Panc1 (cell line): ENCODE results near the gene RALGPS1. TPM values are rescaled to one million over a fixed set of nuclear protein-coding genes. Genes with fewer than 3 reads are reported as not detected.

ENCODE experiments used
- ATAC-seq: fragments of 200-7000 bp; cut with Tn5 transposase; 2 replicates; pipeline ENCODE4 v1.9.1; 2020; ENCODE audit warnings: mild to moderate bottlenecking, moderate library complexity
- BruUV-seq: library from RNA; stranded (reverse); fragments of 400-500 nt; replicated peaks from 2 replicates; lab custom pipeline; 2021; lab: Mats Ljungman, UMichigan
- CTCF ChIA-PET: fragments of 300-600 bp; sonication (Branson Sonifier 250); formaldehyde crosslinking; loops from one replicate; lab custom pipeline; 2022; ENCODE audit warnings: antibody characterized with exemption; lab: Charles Lee
- POLR2A ChIA-PET: fragments of 300-600 bp; sonication (Branson Sonifier 250); formaldehyde crosslinking; loops from one replicate; lab custom pipeline; 2022; ENCODE audit warnings: antibody characterized with exemption; lab: Charles Lee
- DNase-seq: peaks from one replicate; pipeline ENCODE4 v3.0.0-alpha.2; 2010; ENCODE audit warnings: low read depth, low spot score
- H3K27ac ChIP-seq: 2 replicates; pipeline ENCODE4 v1.5.1; 2011; ENCODE audit warnings: mild to moderate bottlenecking, low read length, inconsistent platforms
- H3K27me3 ChIP-seq: fragments of 200-500 bp; sonication (Bioruptor generic); 2 replicates; pipeline ENCODE4 v1.6.0; 2014; ENCODE audit warnings: low read length, inconsistent platforms; ENCODE audit not compliant: control insufficient read depth, insufficient read depth
- H3K36me3 ChIP-seq: fragments of 200-500 bp; sonication (Bioruptor generic); 2 replicates; pipeline ENCODE4 v1.5.1; 2014; ENCODE audit warnings: inconsistent platforms, mild to moderate bottlenecking, low read length, moderate library complexity; ENCODE audit not compliant: control insufficient read depth, insufficient read depth
- H3K4me1 ChIP-seq: 2 replicates; pipeline ENCODE4 v1.5.1; 2011; ENCODE audit warnings: inconsistent platforms, mild to moderate bottlenecking, low read length, moderate library complexity; ENCODE audit not compliant: control insufficient read depth, insufficient read depth
- H3K4me3 ChIP-seq, 2 experiments: 2 replicates each; pipeline ENCODE4 v1.5.1; 2011 to 2012; ENCODE audit warnings: low read depth in 2 of 2, low read length in 2 of 2, mild to moderate bottlenecking in 2 of 2, inconsistent platforms in 1 of 2, moderate library complexity in 1 of 2
- H3K9me3 ChIP-seq: fragments of 200-500 bp; sonication (Bioruptor generic); 2 replicates; pipeline ENCODE4 v1.5.1; 2014; ENCODE audit warnings: low read depth, mild to moderate bottlenecking, inconsistent platforms, low read length, moderate library complexity; ENCODE audit not compliant: control insufficient read depth, insufficient read depth
- POLR2AphosphoS5 ChIP-seq: IDR thresholded peaks from 2 replicates; pipeline ENCODE4 v1.6.1; 2012; ENCODE audit warnings: mild to moderate bottlenecking, low read depth, low read length, moderate library complexity
- SIN3A ChIP-seq: IDR thresholded peaks from 2 replicates; pipeline ENCODE4 v1.6.1; 2012; ENCODE audit warnings: low read depth, mild to moderate bottlenecking, low read length, moderate library complexity, borderline replicate concordance; ENCODE audit not compliant: insufficient read depth
- TCF7L2 ChIP-seq: IDR thresholded peaks from 2 replicates; pipeline ENCODE4 v1.6.1; 2011; ENCODE audit warnings: mild to moderate bottlenecking, low read depth, low read length, inconsistent platforms
- in situ Hi-C: cut with HindIII; loops from 2 replicates; pipeline ENCODE4 v1.10.0; 2016; ENCODE audit warnings: low sequenced_read_pairs, low pct_unique_long_range_greater_than_20kb
- intact Hi-C: fragments of 100-400 bp; cut with micrococcal nuclease; formaldehyde crosslinking; loops from one replicate; pipeline ENCODE4 v1.10.0; 2022; ENCODE audit not compliant: unreplicated experiment
- total RNA-seq: library from RNA; stranded (reverse); gene quantifications from one replicate; pipeline ENCODE4 v1.2.1, GENCODE V29; 2021; ENCODE audit not compliant: unreplicated experiment
- TF ChIP-seq, protein P1 (sequence below): fragments of 450-650 bp; IDR thresholded peaks from 2 replicates; pipeline ENCODE4 v1.5.1; 2017; ENCODE audit warnings: mild to moderate bottlenecking
- TF ChIP-seq, protein P2 (sequence below), 2 experiments: IDR thresholded peaks; 2 replicates each; pipeline ENCODE4 v1.6.1; 2011 to 2012; ENCODE audit warnings: low read depth in 2 of 2, control low read depth in 1 of 2, low read length in 1 of 2, mild to moderate bottlenecking in 1 of 2, moderate library complexity in 1 of 2; ENCODE audit not compliant: insufficient read depth in 1 of 2

RALGPS1 gene
- total RNA-seq, 1 experiment from 2014 or later: 7.2 TPM

DNA sequence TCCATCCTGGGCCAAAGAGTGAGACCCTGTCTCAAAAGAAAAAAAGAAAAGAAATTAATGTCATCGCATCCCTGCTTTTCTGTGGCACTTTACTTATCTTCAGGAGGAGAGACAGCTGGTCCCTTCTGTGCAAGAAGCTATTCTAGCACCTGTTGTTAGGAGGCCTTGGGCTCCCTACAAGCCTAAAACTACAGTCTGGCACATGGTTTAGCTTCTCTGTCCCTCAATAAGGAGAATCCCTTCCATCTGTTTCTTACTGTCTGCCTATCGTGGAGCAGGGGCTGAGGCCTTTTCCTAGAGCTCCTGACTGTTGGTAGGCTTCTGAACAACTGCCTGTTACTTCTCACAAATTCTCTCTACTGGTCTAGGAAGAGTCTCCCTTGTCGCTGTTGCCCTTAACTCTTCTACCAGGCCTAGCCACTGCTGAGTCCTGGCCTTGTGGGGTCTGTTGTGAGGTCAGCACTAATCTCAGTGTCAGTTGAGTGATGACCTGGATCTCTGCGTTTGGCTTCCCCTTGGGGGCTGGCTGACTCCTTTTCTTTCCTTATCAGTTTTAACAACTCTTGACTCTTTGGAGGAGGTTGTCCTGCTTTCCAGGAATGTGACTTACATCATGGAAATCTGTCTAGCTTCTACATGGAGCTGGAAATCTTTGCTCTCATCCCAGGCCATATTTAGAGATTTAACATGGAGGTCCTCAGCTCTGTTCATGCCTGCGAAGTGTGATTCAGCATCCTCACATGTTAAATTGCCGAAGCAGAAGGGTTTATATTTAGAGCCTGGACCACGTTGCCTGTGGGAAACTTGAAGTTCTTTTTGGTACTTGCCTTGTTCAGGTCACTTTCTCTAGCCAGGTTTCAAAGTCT lies 344.3 kb downstream of the RALGPS1 start:
- Histone ChIP-seq H3K4me3 (no peak overlapping the region), H3K36me3 (no peaks in the 10 kb centered on the region), H3K27ac (no peak overlapping the region), H3K9me3 (no peaks in the 10 kb centered on the region), H3K4me1 (no peaks in the 10 kb centered on the region), H3K27me3 (no peaks in the 10 kb centered on the region)
- DNase-seq (no peak), ATAC-seq (no peak)
- ChIA-PET CTCF (no interaction called here), POLR2A (no interaction called here)
- TF ChIP-seq SIN3A: no peak
- no peak for TF ChIP-seq POLR2AphosphoS5
- TF ChIP-seq, protein P1, sequence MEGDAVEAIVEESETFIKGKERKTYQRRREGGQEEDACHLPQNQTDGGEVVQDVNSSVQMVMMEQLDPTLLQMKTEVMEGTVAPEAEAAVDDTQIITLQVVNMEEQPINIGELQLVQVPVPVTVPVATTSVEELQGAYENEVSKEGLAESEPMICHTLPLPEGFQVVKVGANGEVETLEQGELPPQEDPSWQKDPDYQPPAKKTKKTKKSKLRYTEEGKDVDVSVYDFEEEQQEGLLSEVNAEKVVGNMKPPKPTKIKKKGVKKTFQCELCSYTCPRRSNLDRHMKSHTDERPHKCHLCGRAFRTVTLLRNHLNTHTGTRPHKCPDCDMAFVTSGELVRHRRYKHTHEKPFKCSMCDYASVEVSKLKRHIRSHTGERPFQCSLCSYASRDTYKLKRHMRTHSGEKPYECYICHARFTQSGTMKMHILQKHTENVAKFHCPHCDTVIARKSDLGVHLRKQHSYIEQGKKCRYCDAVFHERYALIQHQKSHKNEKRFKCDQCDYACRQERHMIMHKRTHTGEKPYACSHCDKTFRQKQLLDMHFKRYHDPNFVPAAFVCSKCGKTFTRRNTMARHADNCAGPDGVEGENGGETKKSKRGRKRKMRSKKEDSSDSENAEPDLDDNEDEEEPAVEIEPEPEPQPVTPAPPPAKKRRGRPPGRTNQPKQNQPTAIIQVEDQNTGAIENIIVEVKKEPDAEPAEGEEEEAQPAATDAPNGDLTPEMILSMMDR: no peak
- no peak for TF ChIP-seq TCF7L2
- TF ChIP-seq, protein P2, sequence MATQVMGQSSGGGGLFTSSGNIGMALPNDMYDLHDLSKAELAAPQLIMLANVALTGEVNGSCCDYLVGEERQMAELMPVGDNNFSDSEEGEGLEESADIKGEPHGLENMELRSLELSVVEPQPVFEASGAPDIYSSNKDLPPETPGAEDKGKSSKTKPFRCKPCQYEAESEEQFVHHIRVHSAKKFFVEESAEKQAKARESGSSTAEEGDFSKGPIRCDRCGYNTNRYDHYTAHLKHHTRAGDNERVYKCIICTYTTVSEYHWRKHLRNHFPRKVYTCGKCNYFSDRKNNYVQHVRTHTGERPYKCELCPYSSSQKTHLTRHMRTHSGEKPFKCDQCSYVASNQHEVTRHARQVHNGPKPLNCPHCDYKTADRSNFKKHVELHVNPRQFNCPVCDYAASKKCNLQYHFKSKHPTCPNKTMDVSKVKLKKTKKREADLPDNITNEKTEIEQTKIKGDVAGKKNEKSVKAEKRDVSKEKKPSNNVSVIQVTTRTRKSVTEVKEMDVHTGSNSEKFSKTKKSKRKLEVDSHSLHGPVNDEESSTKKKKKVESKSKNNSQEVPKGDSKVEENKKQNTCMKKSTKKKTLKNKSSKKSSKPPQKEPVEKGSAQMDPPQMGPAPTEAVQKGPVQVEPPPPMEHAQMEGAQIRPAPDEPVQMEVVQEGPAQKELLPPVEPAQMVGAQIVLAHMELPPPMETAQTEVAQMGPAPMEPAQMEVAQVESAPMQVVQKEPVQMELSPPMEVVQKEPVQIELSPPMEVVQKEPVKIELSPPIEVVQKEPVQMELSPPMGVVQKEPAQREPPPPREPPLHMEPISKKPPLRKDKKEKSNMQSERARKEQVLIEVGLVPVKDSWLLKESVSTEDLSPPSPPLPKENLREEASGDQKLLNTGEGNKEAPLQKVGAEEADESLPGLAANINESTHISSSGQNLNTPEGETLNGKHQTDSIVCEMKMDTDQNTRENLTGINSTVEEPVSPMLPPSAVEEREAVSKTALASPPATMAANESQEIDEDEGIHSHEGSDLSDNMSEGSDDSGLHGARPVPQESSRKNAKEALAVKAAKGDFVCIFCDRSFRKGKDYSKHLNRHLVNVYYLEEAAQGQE (IDR thresholded peaks at IDR 0.05; ENCODE audit: insufficient read depth in 1 of 2, low read depth in 2 of 2, low read length in 1 of 2): no peak
- intact Hi-C loops: no loop called here
- no TSS peak for BruUV-seq
- in situ Hi-C loops: no loop called here

DNA sequence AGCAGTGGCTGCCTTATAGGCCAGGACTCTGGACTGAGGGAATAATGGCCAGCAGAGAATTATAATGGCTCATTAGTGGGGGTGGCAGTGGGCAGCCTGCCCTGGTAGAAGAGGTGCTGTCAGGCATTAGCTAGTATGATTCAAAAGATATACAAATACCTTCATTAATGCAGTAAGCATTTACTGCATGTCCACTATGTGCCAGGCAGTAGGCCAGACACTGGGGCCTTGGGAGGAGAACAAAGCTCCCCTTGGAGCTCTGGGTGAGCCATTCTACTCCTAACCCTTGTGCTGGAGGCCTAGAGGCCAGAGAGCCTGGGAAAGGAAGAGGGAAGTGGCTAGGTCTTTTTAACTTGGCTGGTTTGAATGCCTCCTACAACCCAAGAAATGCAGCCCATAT lies 348.0 kb downstream of the RALGPS1 start:
- Histone ChIP-seq H3K9me3 (no peaks in the 10 kb centered on the region), H3K4me1 (no peaks in the 10 kb centered on the region), H3K27ac (no peak overlapping the region), H3K27me3 (no peaks in the 10 kb centered on the region), H3K36me3 (no peaks in the 10 kb centered on the region), H3K4me3 (no peak overlapping the region)
- BruUV-seq: no TSS peak
- ChIA-PET POLR2A (no interaction called here), CTCF (no interaction called here)
- in situ Hi-C loops: no loop called here
- intact Hi-C loops: no loop called here
- DNase-seq: no peak
- ATAC-seq: no peak
- no peak for TF ChIP-seq POLR2AphosphoS5
- TF ChIP-seq, protein P1: no peak
- no peak for TF ChIP-seq TCF7L2
- no peak for TF ChIP-seq SIN3A
- TF ChIP-seq, protein P2 (IDR thresholded peaks at IDR 0.05; ENCODE audit: insufficient read depth in 1 of 2, low read depth in 2 of 2, low read length in 1 of 2): no peak
